Activated CD4-positive, alpha-beta T cell treated with anti-CD3 and anti-CD28 coated beads, Interleukin-2, amount 50 U/mL, for 24 hours (primary cell): ENCODE measurements around the gene HMCN1.

Experiments
- DNase-seq, 2 donors: peaks; one replicate each; pipeline ENCODE4 v3.0.0-alpha.2; 2020; ENCODE audit warnings: low read depth in 1 of 2, low spot score in 1 of 2

The HMCN1 gene

DNA sequence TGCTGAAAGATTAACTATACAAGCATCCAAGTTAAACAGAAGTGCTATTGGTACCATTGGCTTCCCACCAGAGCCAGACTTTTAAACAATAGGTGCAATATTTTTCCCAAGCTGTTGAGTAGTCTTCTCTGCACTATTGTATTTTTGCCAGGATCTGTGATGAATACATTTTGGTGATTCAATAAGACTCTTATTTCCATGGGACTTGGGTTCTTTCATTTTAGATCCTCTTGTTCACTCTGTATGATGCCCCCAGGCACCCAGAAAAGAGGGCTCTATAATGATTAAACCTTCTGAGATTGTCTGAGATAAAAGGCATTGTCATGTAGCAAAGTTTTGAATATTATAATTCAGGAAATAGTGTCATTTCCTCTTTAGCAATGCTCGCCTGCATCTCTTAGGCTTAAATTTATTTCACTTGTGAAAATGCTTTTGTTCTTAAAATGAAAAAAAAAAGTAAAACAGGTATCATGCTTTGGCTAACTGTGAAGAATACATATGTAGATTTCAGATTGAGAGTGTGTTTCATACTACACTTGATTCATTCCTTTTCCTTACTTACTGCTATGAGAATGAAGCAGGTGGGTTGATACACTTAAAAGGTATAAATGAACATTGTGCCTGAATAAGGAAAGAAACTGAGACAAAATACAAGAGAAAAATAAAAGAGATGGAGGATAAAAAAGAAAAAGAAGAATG, 275.0 kb downstream of the HMCN1 start:
- DNase-seq: no peak

DNA sequence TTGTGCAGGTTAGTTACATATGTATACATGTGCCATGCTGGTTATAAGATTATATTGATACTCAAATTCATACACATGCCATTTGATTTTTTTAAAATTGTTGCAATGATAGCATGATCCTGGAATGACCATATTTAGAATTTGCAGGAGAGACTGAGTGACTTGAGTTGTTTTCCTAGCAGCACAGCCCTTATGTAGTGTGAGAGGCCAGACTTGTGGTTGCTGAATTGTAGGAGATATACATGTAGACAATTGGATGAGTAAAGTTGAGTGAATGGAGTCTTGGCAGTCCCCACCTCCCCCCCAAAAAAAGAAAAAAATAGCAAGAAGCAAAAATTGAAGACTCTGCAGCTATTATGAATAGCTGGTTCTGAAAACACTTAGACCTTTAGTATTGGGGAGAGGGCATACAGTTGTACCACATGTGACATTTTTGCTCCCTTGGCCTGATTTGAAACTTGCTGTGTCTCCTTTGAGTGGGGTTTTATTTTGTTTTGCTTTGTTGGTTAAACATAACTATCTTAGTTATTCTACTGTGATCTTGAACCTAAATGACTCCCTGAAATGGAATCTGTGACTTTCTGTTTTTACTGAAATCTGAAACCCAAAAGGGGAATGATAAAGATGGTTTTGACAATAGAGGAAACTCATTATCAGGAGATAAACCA, 280.3 kb downstream of the HMCN1 start:
- no peak for DNase-seq

DNA sequence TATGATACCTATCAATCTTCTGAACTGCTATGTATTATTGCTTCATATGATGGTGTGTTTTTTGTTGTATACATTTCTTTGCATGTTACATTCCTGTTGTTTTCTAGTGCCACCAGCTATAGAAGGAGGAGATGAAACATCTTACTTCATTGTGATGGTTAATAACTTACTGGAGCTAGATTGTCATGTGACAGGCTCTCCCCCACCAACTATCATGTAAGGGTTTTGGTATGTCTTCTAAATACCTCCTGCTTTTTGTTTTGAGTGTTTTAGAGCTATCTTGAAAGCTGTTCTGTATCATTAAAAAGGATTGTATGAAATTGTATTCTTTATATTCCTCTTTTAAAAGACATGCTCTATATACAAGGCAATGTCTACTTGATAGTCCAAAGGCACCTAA, 282.7 kb downstream of the HMCN1 start:
- DNase-seq: no peak

DNA sequence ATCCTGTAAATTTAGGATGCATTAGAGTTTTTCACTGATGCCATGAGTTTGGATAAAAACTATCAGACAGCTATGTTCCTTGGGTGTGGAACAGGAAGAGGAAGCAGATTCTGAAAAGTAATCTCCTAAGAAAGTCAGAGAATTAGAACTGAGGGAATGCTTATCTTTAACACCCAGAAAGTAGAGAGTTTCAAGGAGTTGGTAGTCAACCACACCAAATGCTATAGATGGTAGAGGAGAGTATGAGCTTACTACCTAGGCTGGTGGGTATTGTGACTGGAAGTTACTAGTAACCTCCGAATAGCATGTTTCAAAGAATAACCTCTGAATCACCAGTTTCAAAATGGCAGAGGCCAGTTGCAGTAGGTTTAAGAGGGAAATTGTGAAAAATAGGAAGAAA, 288.0 kb downstream of the HMCN1 start:
- DNase-seq: no peak

DNA sequence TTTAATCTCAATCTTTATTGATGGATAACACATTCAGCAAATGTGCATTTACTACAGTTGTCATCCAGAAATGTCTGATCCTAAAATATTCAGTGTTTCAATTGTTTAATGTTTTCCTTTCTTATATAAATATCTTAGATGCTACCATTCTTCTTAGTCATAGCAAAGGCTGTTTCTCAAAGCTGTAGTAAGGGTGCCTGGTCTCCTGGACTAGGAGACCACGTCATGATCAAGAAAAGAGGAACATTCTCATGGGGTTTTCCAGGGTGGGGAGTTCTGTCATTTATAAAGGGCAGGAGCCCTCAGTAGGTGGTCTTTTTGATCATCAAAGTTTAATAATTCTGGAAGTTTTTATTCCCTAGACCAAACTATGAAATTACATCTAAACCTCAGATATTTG, 292.8 kb downstream of the HMCN1 start:
- no peak for DNase-seq

DNA sequence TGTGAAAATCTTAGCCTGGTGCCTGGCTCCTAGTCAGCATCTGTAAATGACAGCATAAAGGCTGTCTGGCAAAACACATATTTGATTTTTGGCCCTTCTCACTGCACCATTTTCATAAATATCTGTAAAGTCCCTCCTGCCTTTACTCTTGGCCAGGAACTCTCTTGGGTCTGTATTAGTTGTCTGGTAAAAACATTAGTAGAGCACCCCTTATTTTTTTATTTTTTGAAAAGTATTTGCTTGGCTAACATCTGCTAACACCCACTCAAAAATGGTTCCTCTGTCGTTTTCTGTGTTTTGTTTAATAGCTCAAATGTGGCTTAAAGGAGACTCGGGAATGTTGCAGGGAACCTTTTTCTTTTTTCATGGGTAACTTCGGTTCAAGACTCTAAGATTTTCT, 293.4 kb downstream of the HMCN1 start:
- DNase-seq: no peak

DNA sequence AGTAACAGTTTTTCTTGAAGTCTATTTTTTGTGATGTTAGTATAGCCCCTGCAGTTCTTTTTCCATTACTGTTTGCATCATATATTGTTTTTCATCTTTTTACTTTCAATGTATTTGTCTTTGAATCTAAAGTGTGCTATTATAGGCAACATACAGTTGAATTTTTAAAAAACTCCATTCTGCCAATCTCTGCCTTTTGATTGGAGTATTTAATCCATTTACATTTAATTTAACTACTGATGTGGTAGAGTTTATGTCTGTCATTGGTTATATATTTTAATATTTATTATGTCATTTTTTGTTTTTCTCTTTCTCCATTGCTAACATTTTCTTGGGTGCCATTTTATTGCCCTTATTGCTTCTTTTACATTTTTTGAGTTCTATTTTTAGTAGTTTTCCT, 296.3 kb downstream of the HMCN1 start:
- DNase-seq: no peak

DNA sequence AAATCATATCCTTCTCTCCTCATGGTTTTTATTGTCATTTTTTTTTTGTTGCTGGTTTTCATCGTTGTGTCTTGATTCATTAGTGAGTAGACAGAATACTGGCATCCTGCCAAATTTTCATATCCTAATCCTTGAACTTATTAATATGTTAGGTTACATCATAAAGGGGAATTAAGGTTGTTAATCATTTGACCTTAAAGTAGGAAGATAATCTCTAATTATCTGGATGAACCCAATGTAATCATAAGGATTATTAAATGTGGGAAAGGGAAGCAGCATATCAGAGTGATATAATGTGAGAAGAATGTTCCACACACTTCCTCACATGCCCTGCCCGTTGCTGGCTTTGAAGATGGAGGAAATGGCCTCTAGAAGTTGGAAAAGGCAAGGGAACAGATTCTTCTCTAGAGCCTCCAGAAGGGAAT, 299.7 kb downstream of the HMCN1 start:
- no peak for DNase-seq

DNA sequence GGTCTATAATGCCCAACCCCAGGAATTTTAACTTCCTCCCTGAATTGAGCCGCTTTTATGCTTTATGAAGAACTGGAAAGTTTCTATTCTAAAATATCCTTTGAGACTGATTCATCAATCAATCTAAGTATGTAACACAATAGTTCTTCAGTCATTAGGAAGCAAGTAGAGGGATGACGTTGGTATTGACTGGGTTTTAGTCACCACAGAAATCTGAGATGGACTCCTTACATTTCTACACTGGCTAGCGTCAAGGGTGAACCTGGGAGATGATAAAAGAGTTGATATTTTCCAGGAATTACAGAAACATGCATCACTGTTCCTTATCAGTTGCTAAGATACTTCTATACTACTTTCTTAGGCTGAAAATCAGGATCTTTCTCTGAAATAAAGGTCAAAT, 308.0 kb downstream of the HMCN1 start:
- DNase-seq: no peak

DNA sequence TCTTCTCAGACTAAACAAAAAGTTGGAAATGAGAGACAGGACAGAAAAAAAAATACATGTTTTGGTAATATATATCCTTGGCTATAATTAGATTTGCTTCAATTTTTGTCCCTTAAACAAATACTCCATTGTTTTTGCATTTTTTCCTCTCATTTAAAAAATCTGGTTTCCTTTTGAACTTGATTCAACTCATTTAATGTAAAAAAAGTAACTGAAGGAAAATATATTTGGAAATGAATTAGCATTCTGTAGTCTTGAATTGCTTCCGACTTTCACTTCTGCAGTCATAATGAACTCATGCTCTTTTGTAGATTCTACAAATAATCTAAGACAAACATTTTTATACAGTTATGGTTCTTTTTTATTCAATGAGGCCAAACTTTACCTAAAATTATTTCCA, 309.1 kb downstream of the HMCN1 start:
- no peak for DNase-seq

DNA sequence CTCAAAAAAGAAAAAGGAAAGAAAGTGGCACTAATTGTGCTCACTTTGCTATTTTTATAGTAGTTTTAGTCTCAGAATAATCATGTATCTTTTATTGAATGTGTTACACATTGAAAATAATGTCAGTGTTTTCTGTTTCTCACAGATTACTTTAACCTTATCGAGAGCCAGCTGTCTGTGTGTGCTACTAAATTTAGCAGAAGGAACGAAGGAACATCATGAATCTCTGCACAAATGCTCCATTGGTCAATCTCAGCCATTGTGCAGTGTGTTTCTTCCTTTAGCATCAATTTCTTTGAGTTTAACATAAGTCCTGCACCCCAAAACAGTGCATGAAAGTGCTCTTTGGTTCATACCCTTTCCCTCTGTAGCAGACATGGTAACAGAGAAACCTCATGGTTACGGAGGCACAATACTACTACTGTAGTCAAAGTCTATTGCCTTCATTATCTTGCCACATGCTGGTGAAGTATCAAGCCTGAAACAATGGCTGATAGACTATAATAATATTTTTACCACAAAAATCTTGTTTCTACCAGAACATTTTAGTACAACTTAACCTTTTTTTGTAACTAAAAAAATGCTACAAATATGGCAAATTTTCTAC, 310.0 kb downstream of the HMCN1 start:
- no peak for DNase-seq

DNA sequence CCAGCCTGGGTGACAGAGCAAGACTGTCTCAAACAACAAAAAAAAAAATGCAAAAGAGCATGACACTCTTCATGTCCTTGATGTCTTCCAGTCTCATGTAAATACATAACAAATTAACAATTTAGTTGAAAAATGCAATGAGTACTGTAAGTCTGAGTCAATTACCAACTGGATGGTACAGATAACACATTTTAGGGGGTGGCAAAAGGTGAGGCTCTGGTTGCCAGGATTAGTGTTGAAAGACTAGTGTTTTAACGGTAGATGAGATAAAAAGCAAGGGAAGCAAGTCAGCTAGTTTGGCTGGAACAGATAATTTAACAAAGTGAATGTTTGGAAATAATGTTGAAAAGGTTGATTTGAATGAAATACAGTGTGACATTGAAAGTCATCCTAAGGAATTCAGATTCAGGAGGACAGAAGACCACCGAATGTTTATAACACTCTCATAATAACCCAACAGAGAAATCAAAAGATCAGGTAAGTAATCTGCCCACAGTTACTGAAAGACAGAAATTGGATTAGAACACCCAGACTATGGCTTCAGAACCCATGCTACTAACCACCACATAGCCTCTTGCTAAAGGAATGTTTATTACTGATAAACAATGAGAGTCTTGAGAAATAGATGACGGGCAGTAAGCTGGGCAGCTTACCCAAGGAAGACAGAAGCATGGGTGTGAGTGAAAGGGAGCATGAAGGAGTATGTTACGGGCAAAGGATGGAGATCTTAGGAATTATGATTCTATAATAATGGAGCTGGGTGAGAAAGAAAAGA, 312.4 kb downstream of the HMCN1 start:
- DNase-seq: no peak

DNA sequence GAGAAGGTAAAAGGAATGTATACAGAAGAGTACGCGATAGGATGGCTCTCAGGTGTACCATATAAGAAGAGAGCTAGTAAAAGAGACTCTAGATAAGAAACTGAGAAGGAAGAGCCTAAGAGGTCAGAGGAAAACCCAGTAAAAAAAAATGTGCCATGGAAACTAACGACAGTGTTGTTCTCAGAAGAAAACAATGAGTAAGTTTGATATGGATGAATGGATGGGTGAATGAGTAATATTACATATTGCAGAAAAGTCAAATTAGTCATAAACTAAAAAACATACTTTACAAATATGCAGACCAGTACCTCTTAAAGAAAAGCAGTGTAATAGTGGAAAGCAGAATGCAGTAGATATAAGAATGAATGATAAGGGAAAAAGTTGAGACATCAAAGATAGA, 316.2 kb downstream of the HMCN1 start:
- no peak for DNase-seq

DNA sequence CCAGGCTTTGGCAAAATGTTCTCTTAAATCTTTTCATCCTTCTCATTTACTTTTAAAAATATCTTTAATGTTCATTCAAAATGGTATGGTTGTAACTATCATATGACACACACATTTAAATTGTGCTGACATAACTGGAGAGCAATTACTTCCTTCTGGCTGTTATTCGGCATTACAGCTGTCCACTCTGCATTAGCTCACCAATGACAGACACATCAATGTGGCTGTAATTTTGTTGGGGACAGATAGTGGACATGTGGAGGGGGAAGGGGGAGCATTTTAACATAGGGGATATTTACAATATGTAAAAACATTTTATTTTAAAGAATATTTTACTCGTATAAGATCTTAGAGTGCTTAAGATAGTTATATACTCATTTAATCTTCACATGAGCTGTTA, 319.8 kb downstream of the HMCN1 start:
- no peak for DNase-seq

DNA sequence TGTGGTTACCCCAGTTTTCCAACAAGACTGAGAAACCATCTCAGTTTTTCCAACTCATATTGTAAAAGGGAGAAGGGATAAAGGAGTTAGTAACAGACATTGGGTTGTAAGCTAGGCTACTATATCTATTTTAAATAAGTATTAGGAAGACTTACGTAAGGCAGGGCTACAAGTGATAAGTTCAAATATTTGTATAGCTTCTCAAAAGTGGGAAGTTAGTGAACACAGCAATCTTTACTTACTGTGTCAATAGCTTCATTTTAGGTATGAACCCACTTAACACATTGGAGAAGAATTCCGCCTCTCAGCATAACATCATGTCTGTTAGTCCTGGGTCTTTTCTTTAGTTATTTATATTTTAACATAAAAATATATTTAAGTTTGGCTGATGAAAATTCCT, 320.7 kb downstream of the HMCN1 start:
- DNase-seq: no peak

DNA sequence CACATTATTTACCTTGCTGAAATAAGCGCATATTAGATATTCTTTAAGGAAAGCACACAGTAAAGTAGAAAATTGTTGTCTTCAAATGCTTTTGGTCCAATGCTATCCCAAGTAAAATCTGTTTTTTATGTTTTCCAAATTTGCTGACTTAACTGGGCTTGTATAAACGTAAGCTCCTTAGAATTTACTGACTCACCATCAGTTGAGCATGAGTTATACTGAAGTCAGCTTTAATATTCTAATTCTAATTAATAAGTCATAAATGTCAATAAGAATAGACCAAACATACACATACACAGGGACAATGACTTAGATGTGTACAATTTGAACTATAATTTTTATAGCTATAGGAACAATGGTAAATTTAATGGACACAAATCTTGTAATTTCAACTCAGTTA, 321.7 kb downstream of the HMCN1 start:
- no peak for DNase-seq

DNA sequence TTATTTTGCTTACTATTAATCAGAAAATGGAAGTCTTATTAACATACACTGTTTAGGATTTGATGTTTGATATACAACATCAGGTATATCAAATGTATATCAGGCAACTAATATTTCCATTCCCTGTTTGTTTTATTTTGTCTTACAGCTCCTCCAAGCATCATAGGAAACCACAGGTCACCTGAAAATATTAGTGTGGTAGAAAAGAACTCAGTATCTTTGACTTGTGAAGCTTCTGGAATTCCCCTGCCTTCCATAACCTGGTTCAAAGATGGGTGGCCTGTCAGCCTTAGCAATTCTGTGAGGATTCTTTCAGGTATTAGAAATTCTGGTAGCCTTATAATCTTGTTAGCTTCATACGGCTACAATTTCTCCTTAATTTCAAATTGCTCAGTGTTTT, 322.9 kb downstream of the HMCN1 start:
- DNase-seq: no peak

DNA sequence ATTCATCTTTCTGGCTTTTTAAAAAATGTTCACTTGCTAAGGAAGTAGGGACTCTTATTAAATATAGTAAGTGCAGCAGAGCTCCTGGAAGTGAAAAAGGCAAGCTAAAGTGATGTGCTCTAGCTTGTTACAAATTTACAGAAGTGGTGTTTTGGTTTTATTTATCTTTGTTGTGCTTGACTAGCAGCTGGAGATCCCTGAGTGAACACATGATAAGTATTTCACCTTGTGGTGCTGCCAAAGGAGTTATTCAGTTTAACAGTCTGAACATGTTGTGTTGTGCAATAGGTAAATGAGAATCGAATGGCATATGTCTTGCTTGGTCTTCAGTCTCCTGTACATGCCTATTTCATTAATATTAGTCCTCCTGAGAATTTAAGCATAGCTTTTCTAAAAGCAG, 325.1 kb downstream of the HMCN1 start:
- DNase-seq: no peak

DNA sequence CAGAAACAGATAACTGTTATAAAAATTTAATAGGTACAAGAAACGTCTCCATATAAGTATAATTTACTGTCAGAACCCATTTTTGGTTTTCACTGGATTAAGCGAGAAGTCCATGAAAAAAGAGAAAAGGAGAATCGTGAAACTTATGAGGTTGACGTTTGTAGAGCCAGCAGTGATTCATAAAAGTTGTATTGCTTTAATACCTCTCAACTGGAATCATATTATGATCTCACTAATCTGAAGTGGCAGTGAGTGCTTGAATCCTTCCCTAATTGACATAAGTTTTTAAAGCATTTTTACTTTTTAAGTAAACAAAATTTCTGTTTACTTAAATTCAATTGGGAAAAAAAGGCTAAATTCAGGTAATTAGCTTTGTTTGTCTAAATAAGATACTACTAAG, 325.6 kb downstream of the HMCN1 start:
- no peak for DNase-seq

DNA sequence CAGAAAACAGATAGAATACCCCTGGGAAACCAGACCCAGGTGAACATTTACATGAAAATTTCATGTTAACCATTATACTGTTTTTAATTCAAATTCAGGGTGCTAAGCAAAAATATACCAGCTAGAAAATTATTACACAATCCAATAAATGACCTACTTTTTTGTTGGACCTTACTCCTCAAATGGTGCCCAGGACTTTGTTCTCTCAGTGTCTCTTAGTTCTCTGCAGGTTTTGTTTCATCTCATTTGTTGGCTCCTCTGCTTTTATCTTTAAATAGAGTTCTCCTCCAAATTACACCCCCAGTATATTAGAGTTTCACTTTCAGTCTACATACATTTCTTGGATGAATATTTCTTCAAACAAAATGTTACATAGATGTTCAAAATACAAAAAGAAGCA, 326.0 kb downstream of the HMCN1 start:
- no peak for DNase-seq

DNA sequence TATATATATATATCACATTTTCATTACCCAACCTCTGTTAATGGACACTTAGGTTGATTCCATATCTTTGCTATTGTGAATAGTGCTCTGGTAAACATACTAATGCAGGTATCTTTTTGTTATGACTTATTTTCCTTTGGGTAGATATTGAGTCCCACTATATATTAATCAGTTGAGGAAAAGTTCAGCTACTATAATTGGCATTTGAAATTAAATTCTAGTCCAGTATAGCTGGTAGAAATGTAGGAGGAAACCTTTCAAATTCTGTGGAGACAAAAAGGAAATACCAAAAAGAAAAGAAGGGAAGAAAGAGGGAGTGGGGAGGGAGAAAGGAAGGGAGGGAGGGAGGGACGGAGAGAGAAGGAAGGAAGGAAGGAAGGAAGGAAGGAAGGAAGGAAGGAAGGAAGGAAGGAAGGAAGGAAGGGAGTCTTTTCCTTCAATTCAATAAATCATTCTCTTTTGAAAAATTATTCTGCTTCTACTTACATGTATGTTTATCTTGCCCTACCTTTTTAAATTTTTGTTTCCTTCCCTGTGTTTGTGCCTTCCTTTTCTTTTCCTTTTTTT, 329.0 kb downstream of the HMCN1 start:
- DNase-seq: no peak

DNA sequence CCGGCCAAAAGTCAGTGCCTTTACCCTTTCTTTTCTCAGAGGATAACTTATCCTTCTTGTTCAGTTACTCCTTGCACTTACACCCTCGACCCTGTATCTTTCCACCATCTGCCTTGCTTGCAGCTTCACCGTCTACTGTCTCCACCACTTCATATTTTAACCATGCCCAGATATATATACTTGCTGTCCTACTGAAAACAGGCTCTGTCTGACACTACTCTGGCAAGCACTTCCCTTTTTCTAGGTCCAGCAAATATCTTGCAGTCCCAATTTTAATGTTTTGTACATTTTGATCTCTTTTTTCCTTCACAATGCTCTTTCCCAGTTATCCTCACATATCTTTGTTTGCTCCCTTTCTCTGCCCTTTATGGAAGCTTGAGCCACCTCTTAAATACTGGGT, 332.2 kb downstream of the HMCN1 start:
- DNase-seq: no peak
